Skin of body (tissue), 3 donors: ENCODE results near the gene IQCE. TPM values are rescaled to one million over a fixed set of nuclear protein-coding genes. Genes with fewer than 3 reads are reported as not detected.

Source experiments
- DNase-seq: peaks from one replicate; lab custom pipeline; 2025; lab: John Stamatoyannopoulos, UW
- small RNA-seq: library from RNA; depleted of rRNA; stranded (forward); fragments of <200 nt; gene quantifications from one replicate; pipeline ENCODE3, GENCODE V24; 2014; ENCODE audit warnings: low replicate concordance
- total RNA-seq: library from RNA; depleted of rRNA; stranded (reverse); fragments of >200 nt; gene quantifications from one replicate; pipeline ENCODE4 v1.2.3, GENCODE V29; 2014

The IQCE gene
- total RNA-seq, 1 donor from 2014 or later: 8.0 TPM

GRCh38 chr7:2661096-2661449, 102.3 kb downstream of the IQCE start:
- DNase-seq: no peak

- no peak for DNase-seq
These were observed 103.0 kb downstream of the IQCE start for GRCh38 chr7:2661602-2662272.

- DNase-seq: no peak
These were observed 103.7 kb downstream of the IQCE start for GRCh38 chr7:2662273-2663120.

- DNase-seq: no peak
These were observed 104.5 kb downstream of the IQCE start for GRCh38 chr7:2663121-2663886.

- DNase-seq: no peak
These were observed 105.2 kb downstream of the IQCE start for GRCh38 chr7:2663960-2664359.

Small RNAs within 50 kb of the gene (small RNA-seq; reads per million reads assigned to genes)
- gene MIR4648: not detected

Other genes with a start within 250 kb of the IQCE start
- gene SNX8, start 244.5 kb upstream of the IQCE start, total RNA-seq: 15.1 TPM
- 108 TPM for gene EIF3B, start 204.2 kb upstream of the IQCE start, total RNA-seq
- 3.7 TPM for gene CHST12, start 155.4 kb upstream of the IQCE start, total RNA-seq
- gene GRIFIN, start 82.6 kb upstream of the IQCE start, total RNA-seq: not detected
- gene LFNG, start 39.2 kb upstream of the IQCE start, total RNA-seq: 27.0 TPM
- 17.4 TPM for gene BRAT1, start 3.5 kb upstream of the IQCE start, total RNA-seq
- gene TTYH3, start 73.0 kb downstream of the IQCE start, total RNA-seq: 28.3 TPM
- 0.30 TPM for gene AMZ1, start 129.2 kb downstream of the IQCE start, total RNA-seq